ENCODE results near the gene AGRP. TPM values are rescaled to one million over a fixed set of nuclear protein-coding genes. Genes with fewer than 3 reads are reported as not detected.
A peak's percentile ranks its signal among the peaks of the same experiment; 100 is the strongest.

The AGRP gene
- total RNA-seq = not detected

GRCh38 chr16:67483150-67483549, at the start of gene AGRP:
Gene AGRP, minus strand, starts transcription at chr16:67483547. Its CDS starts 149 bp downstream, at chr16:67483398.
- Histone ChIP-seq H3K27ac (peak within 1 kb of the TSS in 3 of 4 donors; percentile 87 to 99 (median 95)), H3K4me3 (peak within 1 kb of the TSS; percentile 88 to 96 (median 92)), H3K27me3 (no peaks in the 10 kb centered on the region), H3K36me3 (no peaks in the 10 kb centered on the region), H3K9me3 (no peaks in the 10 kb centered on the region), H3K4me1 (peaks cover 0 to 33% (median 14%) of the 10 kb centered on the region in 4 donors)
- TF ChIP-seq CTCF (IDR thresholded peaks at IDR 0.05) (no peak), POLR2A (IDR thresholded peaks at IDR 0.05) (no peak)
- no peak for DNase-seq

- peak in 2 of 3 donors; percentile 76 to 78 for DNase-seq
- H3K4me3 ChIP-seq = peak overlapping the region in 2 of 4 donors; percentile 66 to 78
- TF ChIP-seq POLR2A (IDR thresholded peaks at IDR 0.05) (no peak), CTCF (IDR thresholded peaks at IDR 0.05) (no peak)
- H3K27ac ChIP-seq = peak overlapping the region; percentile 76 to 93 (median 82)
- H3K9me3 ChIP-seq = no peaks in the 10 kb centered on the region
- H3K4me1 ChIP-seq = peaks cover 0 to 25% (median 9%) of the 10 kb centered on the region in 4 donors
- H3K36me3 ChIP-seq = no peaks in the 10 kb centered on the region
- H3K27me3 ChIP-seq = peaks cover 0 to 14% of the 10 kb centered on the region in 2 donors
These were observed 47.9 kb upstream of the AGRP start for GRCh38 chr16:67531247-67531646.

GRCh38 chr16:67530013-67530939, 46.9 kb upstream of the AGRP start:
- Histone ChIP-seq H3K4me1 (peaks cover 0 to 25% (median 9%) of the 10 kb centered on the region in 4 donors), H3K4me3 (peak overlapping the region; percentile 66 to 78 (median 74)), H3K36me3 (no peaks in the 10 kb centered on the region), H3K27me3 (peaks cover 0 to 14% of the 10 kb centered on the region in 2 donors), H3K9me3 (no peaks in the 10 kb centered on the region), H3K27ac (peak overlapping the region; percentile 76 to 93 (median 82))
- TF ChIP-seq POLR2A (IDR thresholded peaks at IDR 0.05) (peak; percentile 27 to 49), CTCF (IDR thresholded peaks at IDR 0.05) (no peak)
- peak in 2 of 3 donors; percentile 83 to 87 for DNase-seq

GRCh38 chr16:67529582-67530012, 46.2 kb upstream of the AGRP start:
- Histone ChIP-seq H3K27ac (peak overlapping the region; percentile 76 to 93 (median 82)), H3K9me3 (no peaks in the 10 kb centered on the region), H3K27me3 (peaks cover 0 to 14% of the 10 kb centered on the region in 2 donors), H3K4me3 (peak overlapping the region; percentile 66 to 78 (median 74)), H3K4me1 (peaks cover 0 to 25% (median 9%) of the 10 kb centered on the region in 4 donors), H3K36me3 (no peaks in the 10 kb centered on the region)
- TF ChIP-seq CTCF (IDR thresholded peaks at IDR 0.05) (no peak), POLR2A (IDR thresholded peaks at IDR 0.05) (no peak)
- DNase-seq = peak in 1 of 3 donors; percentile 50

- TF ChIP-seq CTCF (IDR thresholded peaks at IDR 0.05) = no peak
- TF ChIP-seq POLR2A (IDR thresholded peaks at IDR 0.05) = no peak
- Histone ChIP-seq H3K27ac (peak overlapping the region; percentile 76 to 93 (median 82)), H3K9me3 (no peaks in the 10 kb centered on the region), H3K27me3 (peaks cover 0 to 14% of the 10 kb centered on the region in 2 donors), H3K36me3 (no peaks in the 10 kb centered on the region), H3K4me3 (peak overlapping the region; percentile 66 to 78 (median 74)), H3K4me1 (peaks cover 0 to 25% (median 9%) of the 10 kb centered on the region in 4 donors)
- DNase-seq = peak in 1 of 3 donors; percentile 64
These were observed 45.7 kb upstream of the AGRP start for GRCh38 chr16:67528870-67529581.

Data from Peyer's patch (tissue), 4 donors.